Activated CD8-positive, alpha-beta T cell treated with anti-CD3 and anti-CD28 coated beads for 36 hours (primary cell): ENCODE measurements around the gene ZKSCAN8. TPM values are rescaled to one million over a fixed set of nuclear protein-coding genes. Genes with fewer than 3 reads are reported as not detected.

Experiments
- ATAC-seq: fragments of 200-7000 bp; cut with Tn5 transposase; one replicate; pipeline ENCODE4 v1.10.0; 2021; ENCODE audit warnings: mild to moderate bottlenecking, moderate library complexity
- CTCF ChIA-PET: fragments of 350-600 bp; sonication (Branson Sonifier 250); formaldehyde crosslinking; loops from one replicate; lab custom pipeline; 2021; ENCODE audit warnings: antibody characterized with exemption; lab: Charles Lee
- POLR2A ChIA-PET: fragments of 350-600 bp; sonication (Branson Sonifier 250); formaldehyde crosslinking; loops from one replicate; lab custom pipeline; 2021; ENCODE audit warnings: antibody characterized with exemption; lab: Charles Lee
- DNase-seq: peaks from one replicate; pipeline ENCODE4 v3.0.0-alpha.2; 2020
- H3K27ac Mint-ChIP-seq: one replicate; pipeline ENCODE4 v1.8.0; 2021; ENCODE audit warnings: mild to moderate bottlenecking, mixed read lengths
- H3K27me3 Mint-ChIP-seq: one replicate; pipeline ENCODE4 v1.8.0; 2021; ENCODE audit warnings: mixed read lengths
- H3K36me3 Mint-ChIP-seq: one replicate; pipeline ENCODE4 v1.8.0; 2021; ENCODE audit warnings: low read depth, mixed read lengths
- H3K4me1 Mint-ChIP-seq: one replicate; pipeline ENCODE4 v1.8.0; 2021; ENCODE audit warnings: low read depth, mixed read lengths
- H3K4me3 Mint-ChIP-seq: one replicate; pipeline ENCODE4 v1.8.0; 2021; ENCODE audit warnings: mild to moderate bottlenecking, moderate library complexity, mixed read lengths
- H3K9me3 Mint-ChIP-seq: one replicate; pipeline ENCODE4 v1.8.0; 2021; ENCODE audit warnings: mixed read lengths
- intact Hi-C: fragments of 100-400 bp; cut with micrococcal nuclease; formaldehyde crosslinking; loops from one replicate; pipeline ENCODE4 v1.10.0; 2022
- total RNA-seq, 2 experiments: library from RNA; stranded (reverse); gene quantifications; one replicate each; pipeline ENCODE4 v1.2.3, GENCODE V29; 2021
- TF ChIP-seq, protein P1 (sequence below): fragments of 200-600 bp; IDR thresholded peaks from one replicate; pipeline ENCODE4 v1.8.0; 2022; ENCODE audit warnings: antibody characterized with exemption, mild to moderate bottlenecking

The ZKSCAN8 gene
- total RNA-seq, 2 experiments from 2014 or later, result 18.9 to 20.3 TPM

DNA sequence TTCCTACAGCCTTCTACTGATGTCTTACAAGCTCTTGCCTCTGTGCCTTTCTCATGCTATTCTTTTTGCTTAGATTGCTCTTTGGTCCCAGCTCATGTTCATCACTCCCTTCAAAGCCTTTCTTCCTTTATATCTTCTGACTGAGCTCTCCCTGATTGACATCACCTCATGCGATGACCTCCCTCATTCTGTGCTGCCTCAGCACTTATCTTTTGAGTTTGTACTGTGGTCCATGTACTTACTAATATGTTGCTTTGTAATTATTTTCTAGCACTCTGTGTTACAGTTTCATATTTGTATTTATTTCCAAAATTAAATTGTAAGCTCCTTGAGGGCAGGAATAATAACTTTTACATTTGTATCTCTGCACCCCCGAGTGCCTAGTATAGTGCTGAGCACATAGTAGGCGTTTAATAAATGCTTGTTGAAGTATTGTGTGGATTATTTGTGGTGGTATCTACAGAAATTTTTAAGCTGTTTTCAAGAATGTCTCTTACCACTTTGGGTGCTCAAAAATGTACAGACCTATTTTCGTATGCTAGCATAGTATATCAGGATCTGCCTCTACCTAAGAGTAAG lies 17.4 kb downstream of the ZKSCAN8 start:
- H3K36me3 Mint-ChIP-seq, result peaks cover 62% of the 10 kb centered on the region
- peaks cover 15% of the 10 kb centered on the region for H3K4me1 Mint-ChIP-seq
- POLR2A ChIA-PET, result interaction anchor here (0.6 to 1.1 kb wide), 2 partner anchors 23 to 391 kb away, joined by 3 read pairs; no protein-coding TSS in a partner anchor
- TF ChIP-seq, protein P1, sequence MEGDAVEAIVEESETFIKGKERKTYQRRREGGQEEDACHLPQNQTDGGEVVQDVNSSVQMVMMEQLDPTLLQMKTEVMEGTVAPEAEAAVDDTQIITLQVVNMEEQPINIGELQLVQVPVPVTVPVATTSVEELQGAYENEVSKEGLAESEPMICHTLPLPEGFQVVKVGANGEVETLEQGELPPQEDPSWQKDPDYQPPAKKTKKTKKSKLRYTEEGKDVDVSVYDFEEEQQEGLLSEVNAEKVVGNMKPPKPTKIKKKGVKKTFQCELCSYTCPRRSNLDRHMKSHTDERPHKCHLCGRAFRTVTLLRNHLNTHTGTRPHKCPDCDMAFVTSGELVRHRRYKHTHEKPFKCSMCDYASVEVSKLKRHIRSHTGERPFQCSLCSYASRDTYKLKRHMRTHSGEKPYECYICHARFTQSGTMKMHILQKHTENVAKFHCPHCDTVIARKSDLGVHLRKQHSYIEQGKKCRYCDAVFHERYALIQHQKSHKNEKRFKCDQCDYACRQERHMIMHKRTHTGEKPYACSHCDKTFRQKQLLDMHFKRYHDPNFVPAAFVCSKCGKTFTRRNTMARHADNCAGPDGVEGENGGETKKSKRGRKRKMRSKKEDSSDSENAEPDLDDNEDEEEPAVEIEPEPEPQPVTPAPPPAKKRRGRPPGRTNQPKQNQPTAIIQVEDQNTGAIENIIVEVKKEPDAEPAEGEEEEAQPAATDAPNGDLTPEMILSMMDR, result no peak
- no peak overlapping the region for H3K4me3 Mint-ChIP-seq
- ATAC-seq (no peak), DNase-seq (no peak)
- CTCF ChIA-PET, result interaction anchor here (1.0 kb wide), 1 partner anchor 197 kb away, joined by 3 read pairs; no protein-coding TSS in a partner anchor
- H3K9me3 Mint-ChIP-seq, result peaks cover 7% of the 10 kb centered on the region
- intact Hi-C loops, result no loop called here
- H3K27ac Mint-ChIP-seq, result no peak overlapping the region
- no peaks in the 10 kb centered on the region for H3K27me3 Mint-ChIP-seq

DNA sequence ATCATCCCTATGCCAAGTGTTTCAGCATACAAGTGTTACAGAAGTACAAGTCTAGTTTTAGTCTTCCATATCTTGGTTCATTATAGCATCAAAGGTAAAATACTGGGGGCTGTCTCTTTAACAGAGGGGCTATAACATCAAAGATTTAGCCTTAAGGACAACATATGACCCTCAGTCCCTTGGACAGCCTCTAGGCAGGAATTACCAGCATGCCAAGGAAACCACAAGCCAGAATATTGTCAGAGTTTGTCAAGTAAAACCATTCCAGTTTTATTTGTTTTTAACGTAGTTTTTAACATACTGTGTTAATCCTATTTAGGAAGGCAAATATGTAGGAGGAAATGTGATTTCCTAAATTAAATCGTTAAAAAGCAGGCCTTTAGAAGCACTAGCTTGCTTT lies 18.6 kb downstream of the ZKSCAN8 start:
- H3K27me3 Mint-ChIP-seq, result no peaks in the 10 kb centered on the region
- peaks cover 53% of the 10 kb centered on the region for H3K36me3 Mint-ChIP-seq
- ChIA-PET CTCF (interaction anchor here (1.0 kb wide), 1 partner anchor 195 kb away, joined by 3 read pairs; no protein-coding TSS in a partner anchor), POLR2A (interaction anchor here (1.1 kb wide), 1 partner anchor 32 kb away, joined by 3 read pairs; no protein-coding TSS in a partner anchor)
- TF ChIP-seq, protein P1, result no peak
- no peak overlapping the region for H3K4me3 Mint-ChIP-seq
- DNase-seq (no peak), ATAC-seq (no peak)
- H3K27ac Mint-ChIP-seq, result no peak overlapping the region
- peaks cover 15% of the 10 kb centered on the region for H3K4me1 Mint-ChIP-seq
- intact Hi-C loops, result no loop called here
- H3K9me3 Mint-ChIP-seq, result peaks cover 7% of the 10 kb centered on the region

DNA sequence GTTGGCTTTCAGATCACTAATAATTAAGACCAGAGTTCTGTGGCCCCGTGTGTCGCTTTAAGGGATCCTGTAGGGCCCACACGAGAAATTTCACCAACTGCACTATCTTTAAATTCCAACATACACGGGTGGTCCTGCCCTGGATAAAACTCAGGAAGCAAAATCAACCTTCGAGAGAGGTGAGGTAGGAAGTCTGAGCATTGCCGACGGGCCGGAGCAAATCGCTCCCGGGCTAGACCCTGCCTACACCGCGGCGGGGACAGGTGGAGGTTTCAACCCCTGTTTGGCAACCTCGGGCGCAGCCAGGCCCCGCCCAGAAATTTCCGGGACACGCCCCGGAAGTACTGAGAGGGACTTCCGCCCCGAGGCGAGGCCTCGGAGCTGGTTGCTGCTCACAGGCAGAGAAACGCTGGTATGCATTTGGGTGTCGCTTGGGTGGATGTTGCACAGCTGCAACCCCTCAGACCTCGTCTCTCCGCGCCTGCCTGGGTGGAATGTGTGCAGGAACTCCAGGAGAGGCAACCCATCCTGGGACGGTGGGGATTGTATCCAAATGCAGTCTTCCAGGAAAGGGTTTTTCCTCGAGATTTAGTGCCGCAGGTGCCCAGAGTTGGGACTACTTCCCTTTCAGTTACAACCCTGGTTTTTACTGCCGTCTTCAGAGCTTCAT lies 19.9 kb downstream of the ZKSCAN8 start:
- CTCF ChIA-PET, result interaction anchor here (0.6 to 1.1 kb wide), 3 partner anchors 10 to 195 kb away, joined by 3 read pairs; no protein-coding TSS in a partner anchor
- H3K9me3 Mint-ChIP-seq, result peaks cover 7% of the 10 kb centered on the region
- POLR2A ChIA-PET, result interaction anchor here (0.7 to 1.5 kb wide), 4 partner anchors 9 to 25 kb away, joined by 3 read pairs; partner anchors contain the start of gene ZKSCAN8
- H3K4me1 Mint-ChIP-seq, result peaks cover 15% of the 10 kb centered on the region
- peak overlapping the region; percentile 39 for H3K27ac Mint-ChIP-seq
- peak overlapping the region; percentile 77 for H3K4me3 Mint-ChIP-seq
- no peaks in the 10 kb centered on the region for H3K27me3 Mint-ChIP-seq
- DNase-seq (peak; percentile 88), ATAC-seq (peak; percentile 99)
- intact Hi-C loops, result no loop called here
- peaks cover 44% of the 10 kb centered on the region for H3K36me3 Mint-ChIP-seq
- TF ChIP-seq, protein P1, result no peak

DNA sequence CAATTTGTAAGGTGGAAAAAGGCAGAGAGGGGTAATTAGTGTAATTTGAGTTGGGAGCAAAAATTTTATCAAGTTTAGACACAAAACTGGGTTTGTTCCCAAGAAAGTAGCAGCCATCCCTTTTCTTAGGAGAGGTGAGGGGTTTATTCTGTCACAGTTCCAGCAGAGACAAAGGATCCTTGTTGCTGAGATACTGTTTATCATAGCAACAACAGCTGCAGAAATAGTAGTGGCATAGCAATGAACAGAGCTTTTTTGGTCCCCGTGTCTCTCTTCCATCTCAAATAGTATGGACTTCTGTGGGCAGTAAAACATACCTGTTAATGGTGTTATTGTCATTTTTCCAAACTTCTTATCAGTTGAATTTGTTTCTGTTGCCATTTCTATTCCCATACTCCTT lies 23.9 kb downstream of the ZKSCAN8 start:
- CTCF ChIA-PET, result no interaction called here
- ATAC-seq (no peak), DNase-seq (no peak)
- Mint-ChIP-seq H3K4me3 (no peak overlapping the region), H3K36me3 (peaks cover 16% of the 10 kb centered on the region), H3K27me3 (no peaks in the 10 kb centered on the region), H3K27ac (no peak overlapping the region), H3K9me3 (peaks cover 4% of the 10 kb centered on the region), H3K4me1 (peaks cover 15% of the 10 kb centered on the region)
- intact Hi-C loops, result no loop called here
- POLR2A ChIA-PET, result no interaction called here
- TF ChIP-seq, protein P1, result no peak

DNA sequence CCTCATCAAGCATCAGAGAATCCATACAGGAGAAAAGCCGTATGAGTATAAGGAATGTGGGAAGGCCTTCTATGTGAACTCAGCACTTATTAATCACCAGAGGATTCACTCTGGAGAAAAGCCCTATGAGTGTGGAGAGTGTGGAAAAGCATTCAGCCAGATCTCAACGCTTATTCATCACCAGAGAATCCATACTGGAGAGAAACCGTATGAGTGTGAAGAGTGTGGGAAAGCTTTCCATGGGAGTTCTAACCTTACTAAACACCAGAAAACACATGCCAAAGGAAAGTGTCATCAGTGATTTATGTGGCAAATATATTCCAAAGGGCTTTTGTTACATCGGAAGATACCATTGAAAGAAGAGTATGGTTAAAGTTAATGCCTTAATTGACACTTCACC lies 25.4 kb downstream of the ZKSCAN8 start:
- H3K9me3 Mint-ChIP-seq, result no peaks in the 10 kb centered on the region
- POLR2A ChIA-PET, result no interaction called here

More for the DNA sequence above, 25.4 kb downstream of the ZKSCAN8 start:
- DNase-seq, result no peak
- Mint-ChIP-seq H3K4me3 (no peak overlapping the region), H3K4me1 (peaks cover 4% of the 10 kb centered on the region), H3K27me3 (no peaks in the 10 kb centered on the region), H3K36me3 (peaks cover 5% of the 10 kb centered on the region), H3K27ac (no peak overlapping the region)
- no peak for ATAC-seq
- TF ChIP-seq, protein P1, result no peak
- intact Hi-C loops, result no loop called here
- CTCF ChIA-PET, result interaction anchor here (1.8 kb wide), 1 partner anchor 188 kb away, joined by 4 read pairs; no protein-coding TSS in a partner anchor
